HG03039 (cell line): ENCODE results near the gene MCHR2.
"Not testable (repeated sequence)": the region's sequence is repeated elsewhere in the genome, so short reads cannot be mapped to it uniquely, and the experiment has no call there.

Source experiments
- ATAC-seq: cut with Tn5 transposase; IDR thresholded peaks from one replicate; pipeline ENCODE4 v1.9.1; 2021; ENCODE audit warnings: mild to moderate bottlenecking, moderate library complexity; ENCODE audit not compliant: unreplicated experiment

MCHR2 gene, protein sequence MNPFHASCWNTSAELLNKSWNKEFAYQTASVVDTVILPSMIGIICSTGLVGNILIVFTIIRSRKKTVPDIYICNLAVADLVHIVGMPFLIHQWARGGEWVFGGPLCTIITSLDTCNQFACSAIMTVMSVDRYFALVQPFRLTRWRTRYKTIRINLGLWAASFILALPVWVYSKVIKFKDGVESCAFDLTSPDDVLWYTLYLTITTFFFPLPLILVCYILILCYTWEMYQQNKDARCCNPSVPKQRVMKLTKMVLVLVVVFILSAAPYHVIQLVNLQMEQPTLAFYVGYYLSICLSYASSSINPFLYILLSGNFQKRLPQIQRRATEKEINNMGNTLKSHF

DNA sequence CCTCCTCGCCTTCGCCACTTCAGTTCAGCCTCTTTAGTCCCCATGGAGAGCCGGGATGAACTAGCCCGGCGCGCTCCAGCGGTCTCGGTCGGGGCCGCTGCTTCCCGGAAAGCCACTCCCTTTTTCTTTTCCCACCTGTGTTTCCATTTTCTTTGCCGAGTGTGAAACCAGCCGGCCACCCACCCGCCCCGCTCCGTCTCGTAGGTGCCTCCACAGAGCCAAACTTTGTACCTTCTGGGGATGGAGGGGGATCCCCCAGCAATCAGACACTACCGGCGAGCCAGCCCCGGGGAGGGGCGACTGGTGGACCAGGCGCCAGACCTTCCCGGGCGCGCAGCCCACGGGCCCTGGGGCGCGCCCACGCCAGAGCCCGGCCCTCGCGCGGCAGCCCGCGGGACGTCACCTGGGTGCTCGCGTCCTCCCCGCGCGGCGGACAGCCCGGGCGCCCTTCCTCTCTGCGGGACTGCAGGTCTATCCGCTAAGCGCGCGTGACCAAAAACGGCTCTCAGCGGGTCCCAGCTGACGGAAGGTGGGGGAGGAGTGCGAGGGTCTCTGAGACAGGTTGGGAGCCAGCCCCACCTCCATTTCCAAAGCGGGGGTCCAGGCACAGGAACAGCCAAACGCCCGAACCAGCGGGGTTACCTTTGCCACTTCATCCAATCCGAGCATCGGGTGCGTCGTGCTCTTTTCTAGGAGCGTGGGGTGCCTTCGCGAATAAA is at the start of gene MCHR2:
Gene MCHR2, minus strand, starts transcription at position 691 of the 719 bp plus-strand sequence. CDS start 38,076 bp downstream, outside the sequence.
- no peak for ATAC-seq

DNA sequence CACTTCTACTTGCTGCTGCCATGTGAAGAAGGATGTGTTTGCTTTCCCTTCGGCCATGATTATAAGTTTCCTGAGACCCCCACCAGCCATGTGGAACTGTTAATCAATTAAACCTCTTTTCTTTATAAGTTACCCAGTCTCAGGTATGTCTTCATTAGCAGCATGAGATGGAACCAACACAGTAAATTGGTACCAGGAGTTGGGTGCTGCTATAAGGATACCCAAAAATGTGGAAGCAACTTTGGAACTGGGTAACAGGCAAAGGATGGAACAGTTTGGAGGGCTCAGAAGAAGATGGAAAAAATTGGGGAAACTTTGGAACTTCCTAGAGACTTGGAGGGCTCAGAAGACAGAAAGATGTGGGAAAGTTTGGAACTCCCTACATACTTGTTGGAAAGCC is 44.5 kb upstream of the MCHR2 start:
- ATAC-seq = not testable (repeated sequence)

DNA sequence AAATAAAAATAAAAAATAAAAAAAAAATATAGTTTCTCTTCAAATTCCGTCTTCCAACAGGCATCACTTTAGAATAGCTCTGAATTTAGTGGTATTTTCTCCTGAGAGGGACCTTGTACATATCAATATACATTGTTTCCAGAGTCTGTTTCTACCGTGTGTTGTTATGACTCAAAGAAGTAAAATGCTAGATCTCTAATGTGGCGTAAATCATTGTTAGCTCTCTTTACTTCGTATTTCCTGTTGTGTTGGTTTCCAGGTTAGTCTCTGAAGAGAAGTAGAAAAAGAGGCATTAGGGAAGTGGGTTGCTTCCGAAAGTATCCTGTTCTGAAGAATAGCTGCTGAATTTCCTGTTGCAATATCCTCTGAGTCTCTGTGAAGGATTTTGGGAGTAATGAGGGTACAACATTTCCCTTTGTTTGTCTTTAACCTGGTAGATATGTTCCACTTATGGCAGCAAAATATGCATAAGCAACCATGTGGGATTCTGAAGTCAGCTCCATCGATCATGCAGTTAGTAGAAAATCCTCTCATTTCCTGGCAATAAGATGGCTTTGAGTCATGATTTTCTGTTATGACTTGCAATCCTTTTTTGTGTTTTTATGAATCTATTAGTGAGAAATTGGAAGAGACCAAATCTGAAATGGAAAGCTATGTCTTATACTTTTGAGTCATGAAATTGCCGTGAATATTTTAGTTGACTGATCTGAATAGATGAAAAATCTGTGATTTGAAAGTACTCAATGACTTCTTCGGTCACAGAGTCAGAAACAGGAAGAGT is 42.0 kb upstream of the MCHR2 start:
- peak; percentile 48 for ATAC-seq

DNA sequence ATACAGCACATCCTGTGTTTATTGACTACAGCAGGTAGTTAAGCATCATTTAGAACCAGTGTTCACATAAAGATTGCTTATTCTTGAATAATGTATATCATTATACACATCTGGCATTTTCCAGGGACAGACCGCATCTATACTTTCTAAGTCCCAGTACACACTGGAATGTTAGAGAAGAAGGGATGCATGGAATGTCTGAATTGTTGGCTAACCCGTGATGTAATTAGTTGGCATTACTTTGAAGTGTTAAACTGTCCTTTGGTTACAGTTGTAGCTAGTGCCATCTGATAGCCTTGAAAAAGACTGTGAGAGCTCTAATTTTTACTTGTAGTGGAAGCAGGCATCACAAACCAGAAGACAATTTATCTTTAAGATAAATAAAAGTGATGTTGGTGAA is 29.8 kb upstream of the MCHR2 start:
- ATAC-seq = no peak

DNA sequence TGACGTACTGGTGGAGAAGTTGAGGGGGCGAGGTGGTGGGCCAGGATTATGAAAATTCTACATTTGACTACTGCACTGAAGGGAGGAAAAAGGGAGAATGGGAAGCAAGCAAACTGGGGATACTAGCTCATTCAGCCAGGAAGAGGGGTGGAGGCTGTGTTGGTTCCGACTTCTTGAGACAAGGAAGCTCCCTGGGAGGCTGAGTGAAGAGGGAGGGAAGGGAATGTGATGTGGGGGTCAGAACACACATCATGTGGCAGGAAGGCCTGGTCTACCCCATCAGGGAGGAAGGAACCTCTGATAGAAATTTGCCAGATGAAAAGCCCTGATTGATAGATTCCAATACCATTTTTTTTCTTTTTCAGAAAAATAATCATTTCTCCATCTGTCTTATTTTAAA is 28.8 kb upstream of the MCHR2 start:
- ATAC-seq = no peak

DNA sequence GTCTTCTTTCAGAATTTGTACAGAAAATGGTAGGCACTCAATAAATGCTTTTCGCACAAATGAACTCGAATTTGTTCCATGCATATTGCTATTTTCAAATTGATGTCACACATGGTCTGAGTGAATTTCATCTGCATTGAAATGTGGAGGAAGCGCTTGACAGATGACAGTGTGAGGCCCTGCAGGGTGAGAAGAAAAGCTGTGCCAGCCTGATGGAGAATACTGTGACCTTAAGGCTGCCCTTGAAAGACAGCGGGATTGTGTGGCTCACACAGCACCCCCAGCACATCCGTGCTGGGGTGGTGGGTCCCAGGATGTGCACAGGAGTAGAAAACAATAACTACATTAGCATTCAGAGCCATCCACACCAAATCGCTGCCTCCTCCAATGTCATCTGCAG is 14.8 kb upstream of the MCHR2 start:
- ATAC-seq = no peak

DNA sequence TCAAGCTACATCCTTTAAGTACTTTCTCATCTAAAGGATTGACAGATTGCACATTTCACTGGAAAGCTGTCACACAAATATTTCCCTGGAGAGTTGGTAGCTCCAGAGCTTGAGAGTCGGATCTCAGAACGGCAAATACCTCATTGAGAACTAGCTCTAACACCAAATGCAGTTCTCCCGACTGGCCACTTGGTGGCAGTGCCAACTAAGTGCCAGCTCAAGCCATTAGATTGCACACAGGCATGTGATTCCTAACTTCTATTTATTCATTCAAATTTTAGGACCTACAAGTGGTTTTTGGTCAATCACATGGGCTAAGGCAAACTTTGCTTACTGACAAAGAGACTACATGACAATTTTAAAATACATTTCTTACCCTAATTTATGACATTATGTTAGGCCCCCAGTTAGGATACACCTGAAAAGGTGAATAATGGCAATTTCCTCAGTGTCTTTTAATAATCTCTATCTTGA is 7.9 kb upstream of the MCHR2 start:
- peak; percentile 95 for ATAC-seq

DNA sequence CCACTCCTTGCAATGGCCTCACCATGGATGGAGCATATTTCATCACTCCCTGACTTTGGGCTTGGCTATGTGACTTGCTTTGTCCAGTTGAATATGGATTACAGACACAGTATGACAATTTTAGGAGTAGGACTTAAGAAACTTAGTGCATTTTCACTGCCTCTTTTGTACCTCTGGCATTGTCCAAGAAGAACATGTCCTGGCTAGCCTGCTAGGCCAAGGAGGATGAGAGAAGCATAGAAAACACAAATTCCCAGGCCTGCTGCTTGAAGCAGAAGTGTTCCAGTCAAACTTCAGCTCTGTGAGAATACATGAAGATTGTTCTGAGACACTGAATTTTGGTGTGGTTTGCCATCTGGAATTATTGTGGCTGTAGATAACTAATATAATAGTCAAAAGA is 3.1 kb upstream of the MCHR2 start:
- ATAC-seq = no peak

DNA sequence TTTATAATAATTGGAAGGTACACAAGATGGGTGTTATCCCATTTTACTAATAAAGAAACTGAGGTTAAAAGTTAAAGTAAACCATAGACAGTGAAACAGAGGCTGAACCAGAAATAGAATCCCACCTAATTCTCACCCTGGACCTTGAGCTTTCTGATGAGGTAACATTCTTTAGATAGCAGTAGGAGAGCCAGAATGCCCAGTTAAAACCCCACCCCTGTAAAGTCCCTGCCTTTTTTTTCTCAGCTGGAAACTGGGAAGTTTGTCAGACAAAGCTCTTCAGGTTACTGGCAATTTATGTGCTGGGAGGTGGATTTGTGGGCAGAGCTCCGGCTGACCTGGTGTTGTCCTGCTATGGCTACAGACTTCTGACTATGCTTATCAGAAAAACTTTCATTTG is 1.9 kb upstream of the MCHR2 start:
- ATAC-seq = no peak

DNA sequence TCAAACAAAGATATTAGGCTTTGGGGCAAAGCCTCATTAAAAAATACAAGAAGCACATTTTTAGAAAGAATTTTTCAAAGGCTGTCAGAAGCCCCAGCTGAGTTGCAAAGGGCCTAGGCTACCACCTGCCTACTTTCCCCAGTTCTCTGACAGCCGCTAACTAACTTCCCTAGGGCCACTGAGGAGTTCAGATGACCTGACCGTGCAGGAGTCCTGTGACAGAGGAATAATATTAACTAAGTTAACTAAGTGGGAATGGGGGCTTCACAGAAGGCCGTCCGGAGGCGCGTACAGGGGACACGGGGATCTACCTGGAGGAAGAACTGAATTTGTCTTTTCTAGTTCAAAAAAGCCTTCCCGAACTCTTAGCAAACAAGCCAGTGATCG is 884 bp downstream of the MCHR2 start:
- ATAC-seq = no peak

DNA sequence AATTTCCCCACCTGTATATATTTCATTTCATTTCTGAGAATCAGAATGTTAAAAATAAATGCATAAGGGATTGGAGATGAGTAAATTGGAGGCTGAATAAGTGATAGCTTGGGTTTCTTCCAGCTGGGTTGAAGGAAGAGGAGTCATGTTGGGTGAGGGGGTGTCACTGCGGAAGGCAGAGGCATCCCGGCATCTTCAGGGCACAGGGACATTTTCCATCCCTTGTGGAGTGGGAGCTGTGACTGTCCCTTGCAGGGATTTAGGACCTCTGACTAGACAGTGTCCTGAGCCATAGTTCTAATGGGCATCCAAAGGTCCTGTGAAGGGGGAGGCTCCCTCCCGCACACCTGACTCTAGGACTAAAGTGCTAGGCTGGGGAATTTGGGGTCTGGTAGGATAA is 2.1 kb downstream of the MCHR2 start:
- ATAC-seq = no peak

DNA sequence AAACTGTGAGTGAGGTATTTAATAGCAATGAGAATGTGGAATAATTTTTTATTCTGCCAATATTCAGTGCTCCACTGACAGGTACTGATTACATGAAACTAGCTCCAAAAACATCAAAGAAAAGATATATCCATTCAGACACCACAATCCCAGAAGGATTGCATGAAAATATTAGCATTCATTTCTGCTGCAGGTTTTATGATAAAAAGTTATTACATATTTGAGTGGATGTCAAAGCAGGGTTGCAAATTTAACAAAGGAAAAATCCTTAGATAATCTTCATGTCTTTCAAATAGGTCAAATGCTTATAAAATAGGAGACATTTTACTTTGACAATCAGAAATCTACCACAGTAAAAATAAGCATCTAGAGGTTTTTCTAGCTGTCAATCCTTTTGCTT is 13.3 kb downstream of the MCHR2 start:
- ATAC-seq = no peak

DNA sequence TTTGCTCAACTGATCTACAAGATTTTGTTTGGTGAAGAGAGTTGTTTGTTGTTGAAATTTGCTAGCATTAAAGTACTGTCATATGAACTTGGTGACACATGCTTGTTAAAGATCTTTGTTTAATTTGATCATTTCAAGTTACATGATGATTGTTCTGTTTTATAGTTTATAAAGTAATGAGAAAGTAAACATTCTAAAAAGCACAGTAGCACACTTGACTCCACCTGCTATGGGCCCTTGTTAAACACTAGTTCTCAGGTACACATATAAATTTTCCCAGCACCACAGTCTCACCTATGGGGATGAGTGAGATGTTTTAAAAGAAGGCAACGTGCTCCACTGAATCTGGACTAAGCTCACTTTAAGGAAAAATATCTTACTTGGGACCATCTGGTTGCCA is 14.1 kb downstream of the MCHR2 start:
- no peak for ATAC-seq

DNA sequence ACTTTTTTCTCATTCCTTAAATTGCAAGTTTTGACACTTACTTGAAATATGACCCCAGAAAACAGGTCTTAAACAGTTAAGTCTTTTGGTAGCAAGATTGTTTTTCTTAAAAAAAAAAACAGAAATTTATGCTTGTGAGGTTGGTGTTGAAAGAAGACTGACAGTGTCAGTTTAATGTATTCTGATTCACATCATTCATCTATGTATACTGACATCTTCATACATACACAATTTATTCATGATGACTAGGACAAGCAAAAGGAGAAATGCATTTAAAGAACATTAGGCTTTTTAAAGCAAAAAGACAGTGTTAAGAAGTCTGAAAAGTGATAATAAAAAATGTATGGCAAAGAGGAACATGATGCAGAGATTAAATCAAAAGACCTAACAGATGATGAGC is 27.0 kb downstream of the MCHR2 start:
- no peak for ATAC-seq

DNA sequence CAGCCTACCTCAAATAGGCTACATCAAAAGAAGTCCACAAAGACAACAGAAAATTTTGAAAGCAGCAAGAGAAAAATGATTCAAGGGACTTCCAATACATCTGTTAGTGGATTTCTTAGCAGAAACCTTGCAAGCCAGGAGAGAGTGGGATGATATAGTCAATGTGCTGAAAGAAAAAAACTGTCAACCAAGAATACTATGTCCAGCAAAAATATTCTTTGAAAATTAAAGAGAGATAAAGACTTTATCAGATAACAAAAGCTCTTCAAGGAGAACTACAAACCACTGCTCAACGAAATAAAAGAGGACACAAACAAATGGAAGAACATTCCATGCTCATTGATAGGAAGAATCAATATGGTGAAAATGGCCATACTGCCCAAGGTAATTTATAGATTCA is 34.0 kb downstream of the MCHR2 start:
- ATAC-seq = no peak

DNA sequence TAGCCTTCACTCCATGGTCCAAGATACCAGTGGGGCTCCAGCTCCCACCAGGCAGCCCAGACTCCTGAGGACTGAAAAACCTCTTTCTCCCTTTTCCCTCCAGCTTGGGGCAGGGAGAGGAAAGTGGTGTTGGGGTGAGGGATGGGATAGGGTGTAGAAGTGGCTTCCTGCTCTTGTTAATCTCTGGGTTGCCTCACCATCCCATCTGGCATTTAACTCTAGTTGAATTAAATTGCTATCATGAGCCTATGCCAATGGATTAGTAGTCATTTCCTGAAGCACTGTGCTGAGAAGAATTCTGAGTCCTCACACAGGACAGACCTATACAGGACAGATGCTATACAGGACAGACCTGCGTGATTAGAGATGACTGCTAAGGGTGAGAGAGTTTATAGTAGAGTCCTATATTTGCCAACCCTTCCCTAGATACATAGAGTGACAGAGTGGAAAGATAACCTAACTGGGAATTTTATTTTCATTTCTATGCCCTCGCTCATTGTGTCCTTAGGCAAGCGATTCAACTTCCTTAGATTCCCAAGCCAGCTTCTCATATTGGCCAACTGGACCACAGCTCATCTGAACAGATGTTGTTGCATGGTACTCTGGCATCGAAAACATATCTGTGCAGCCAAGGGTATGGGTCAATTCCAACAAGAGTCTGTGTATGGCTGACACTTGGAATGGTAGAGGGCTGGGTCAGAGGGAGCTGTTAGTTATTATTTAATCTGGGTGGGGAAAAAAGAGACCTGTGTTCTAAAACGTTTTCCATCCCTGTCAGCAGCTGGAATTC is 42.8 kb downstream of the MCHR2 start:
- ATAC-seq = no peak

DNA sequence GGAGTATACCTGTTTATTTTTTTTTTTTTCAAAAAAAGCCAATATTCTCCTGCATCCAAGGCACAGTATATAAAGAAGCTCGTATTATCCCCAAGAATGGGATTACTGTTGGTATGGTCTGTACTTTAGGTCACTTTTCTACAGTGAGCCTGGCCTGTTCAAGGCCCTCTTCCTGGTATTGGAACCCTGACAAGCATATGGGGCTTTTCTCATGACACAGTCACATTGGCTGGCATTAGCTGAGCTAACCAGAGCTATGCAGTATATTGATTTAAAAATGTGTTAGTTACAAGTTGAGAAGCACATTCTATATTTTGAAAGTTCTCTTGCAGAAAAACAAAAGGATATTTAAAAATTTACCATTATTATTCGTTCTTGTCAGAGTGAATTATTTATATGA is 48.0 kb downstream of the MCHR2 start:
- no peak for ATAC-seq

DNA sequence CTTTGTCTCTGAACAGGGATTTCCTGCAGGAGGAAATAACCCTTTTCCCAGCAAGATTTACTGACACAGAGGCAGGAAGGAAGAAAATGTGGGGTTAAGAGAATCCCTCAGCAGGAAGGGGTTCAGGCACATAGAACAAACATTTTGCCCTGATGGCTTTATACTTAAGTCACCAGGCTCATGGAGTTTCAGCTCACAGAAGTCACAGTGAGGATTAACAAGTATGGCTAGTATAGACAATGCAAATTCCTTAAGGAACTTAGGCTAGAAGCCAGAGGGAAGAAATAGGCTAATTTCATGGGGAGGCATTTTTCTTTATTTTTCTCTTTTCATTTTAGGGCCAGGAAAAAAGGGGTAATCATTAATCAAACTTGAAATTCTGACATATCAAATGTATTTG is 50.2 kb downstream of the MCHR2 start:
- no peak for ATAC-seq

DNA sequence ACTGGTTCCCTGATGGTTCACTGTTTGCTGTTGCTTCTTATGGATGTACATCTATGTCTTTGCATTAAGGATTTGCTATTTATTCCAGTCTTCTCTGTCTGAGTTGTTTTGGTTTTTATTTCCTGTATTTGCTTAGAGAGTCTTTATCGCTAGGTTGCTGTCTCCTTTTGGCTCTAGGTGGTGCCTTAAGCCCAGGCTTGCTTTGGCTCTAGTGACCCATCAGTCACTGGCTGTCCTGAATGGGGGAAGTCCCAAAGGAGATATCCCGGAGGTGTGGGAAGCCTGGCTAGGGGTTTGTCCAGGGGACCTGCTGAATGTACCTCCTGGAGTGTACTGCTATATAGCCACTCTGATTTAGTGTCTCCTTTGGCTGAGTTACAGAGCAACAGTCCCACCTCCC is 53.4 kb downstream of the MCHR2 start:
- ATAC-seq = no peak

DNA sequence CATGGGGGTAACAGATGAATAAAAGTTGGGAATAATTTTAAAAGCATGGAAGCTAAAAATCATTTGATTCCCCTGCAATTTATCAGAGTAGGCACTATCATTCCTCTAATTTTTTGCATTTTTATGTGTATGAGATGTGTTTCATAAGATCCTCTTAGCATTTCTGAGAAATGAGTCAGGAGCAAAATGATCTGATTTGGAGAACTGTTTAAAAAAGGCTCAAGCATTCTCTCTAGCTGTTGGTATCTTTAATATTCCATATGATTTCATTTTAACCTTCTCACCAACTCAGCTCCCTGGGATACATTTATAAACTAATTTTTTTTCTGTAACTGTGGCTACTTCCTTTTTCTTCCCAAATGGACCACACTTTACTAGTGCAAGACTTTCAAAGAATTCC is 60.9 kb downstream of the MCHR2 start:
- ATAC-seq = no peak

DNA sequence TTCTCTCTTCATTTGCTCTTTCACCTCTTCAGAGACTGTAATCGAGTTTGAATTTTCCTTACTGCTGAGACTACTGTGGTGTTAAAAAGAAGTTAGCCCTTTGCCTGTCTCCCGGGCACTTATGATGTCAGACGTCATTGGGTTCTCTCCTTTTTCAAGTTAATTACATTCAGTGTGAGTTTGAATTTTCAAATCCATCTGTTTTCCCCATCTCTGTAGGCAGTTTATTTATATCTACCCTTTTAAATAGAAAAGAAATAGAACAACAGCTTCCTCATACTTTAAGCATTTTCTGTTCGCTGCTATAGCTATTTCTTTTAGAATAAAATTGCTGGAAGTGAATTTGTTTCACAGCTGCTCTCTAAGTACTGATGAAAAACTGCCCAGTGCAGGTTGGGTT is 81.4 kb downstream of the MCHR2 start:
- ATAC-seq = no peak
